Lung (tissue), 12 donors: ENCODE data around the gene DOP1B. TPM values are rescaled to one million over a fixed set of nuclear protein-coding genes. Genes with fewer than 3 reads are reported as not detected.
"Not testable (repeated sequence)": the region's sequence is repeated elsewhere in the genome, so short reads cannot be mapped to it uniquely, and the experiment has no call there.

Experiments used
- ATAC-seq: fragments of 200-7000 bp; cut with Tn5 transposase; one replicate; pipeline ENCODE4 v1.9.1; 2020; ENCODE audit warnings: moderate number of reproducible peaks; ENCODE audit not compliant: insufficient read depth, low FRiP score
- DNase-seq, 3 donors: peaks; one replicate each; pipeline ENCODE4 v3.0.0-alpha.2; 2013 to 2017
- H3K27ac ChIP-seq, 2 donors: one replicate each; pipeline ENCODE4 v1.5.1; 2013; ENCODE audit warnings: mild to moderate bottlenecking in 2 of 2, moderate library complexity in 2 of 2, control low read depth in 1 of 2, inconsistent platforms in 1 of 2, low read depth in 1 of 2, low read length in 1 of 2
- H3K27me3 ChIP-seq, 3 donors: one replicate each; pipeline ENCODE4 v1.5.1; 2013; ENCODE audit warnings: low read length in 2 of 3; ENCODE audit not compliant: control insufficient read depth in 3 of 3, insufficient read depth in 3 of 3
- H3K36me3 ChIP-seq, 4 donors: one replicate each; pipeline ENCODE4 v1.5.1; 2013; ENCODE audit warnings: low read length in 4 of 4, mild to moderate bottlenecking in 1 of 4, moderate library complexity in 1 of 4; ENCODE audit not compliant: control insufficient read depth in 4 of 4, insufficient read depth in 4 of 4
- H3K4me1 ChIP-seq, 5 donors: one replicate each; pipeline ENCODE4 v1.5.1; 2013; ENCODE audit warnings: low read length in 5 of 5, mild to moderate bottlenecking in 2 of 5, moderate library complexity in 1 of 5; ENCODE audit not compliant: control insufficient read depth in 5 of 5, insufficient read depth in 5 of 5
- H3K4me3 ChIP-seq: one replicate; pipeline ENCODE4 v1.5.1; 2013; ENCODE audit warnings: mild to moderate bottlenecking, control low read depth, moderate library complexity
- H3K9ac ChIP-seq, 2 donors: one replicate each; pipeline ENCODE4 v1.5.1; 2013; ENCODE audit warnings: low read length in 2 of 2, control low read depth in 1 of 2; ENCODE audit not compliant: insufficient read depth in 1 of 2
- H3K9me3 ChIP-seq, 4 donors: one replicate each; pipeline ENCODE4 v1.5.1; 2013; ENCODE audit warnings: low read length in 3 of 4, mild to moderate bottlenecking in 1 of 4, moderate library complexity in 1 of 4; ENCODE audit not compliant: control insufficient read depth in 4 of 4, insufficient read depth in 3 of 4
- WGBS, 2 donors: extraction: QIAGEN DNeasy Blood & Tissue Kit; methylation state at CpG; one replicate each; pipeline ENCODE4 v1.1.7; 2013; 5-methylcytosine and 5-hydroxymethylcytosine counted together
- polyA plus RNA-seq, 2 donors: library from polyadenylated mRNA; stranded (reverse); fragments of 200-250 nt; gene quantifications; one replicate each; pipeline ENCODE4 v1.2.1, GENCODE V29; 2013
- total RNA-seq, 2 donors: library from RNA; depleted of rRNA in 1 of 2; stranded (reverse); fragments of >200 nt in 1 of 2; gene quantifications; one replicate each; pipeline ENCODE4 v1.2.1, GENCODE V29; 2014 to 2021
- TF ChIP-seq, protein P1 (sequence below): IDR thresholded peaks from 2 replicates; pipeline ENCODE4 v1.5.1; 2012; ENCODE audit warnings: mild to moderate bottlenecking; ENCODE audit errors: control extremely low read depth, extremely low read depth
- donor health status: control.
- donor health status: control.
- donor health status: Bipolar disorder and iron deficiency.
- donor health status: healthy.
- donor health status: DM: yes; HTN: yes; CAD: no.

Gene DOP1B
- total and polyA plus RNA-seq, 4 donors = 5.2 to 23.7 (median 11.2) TPM

DNA sequence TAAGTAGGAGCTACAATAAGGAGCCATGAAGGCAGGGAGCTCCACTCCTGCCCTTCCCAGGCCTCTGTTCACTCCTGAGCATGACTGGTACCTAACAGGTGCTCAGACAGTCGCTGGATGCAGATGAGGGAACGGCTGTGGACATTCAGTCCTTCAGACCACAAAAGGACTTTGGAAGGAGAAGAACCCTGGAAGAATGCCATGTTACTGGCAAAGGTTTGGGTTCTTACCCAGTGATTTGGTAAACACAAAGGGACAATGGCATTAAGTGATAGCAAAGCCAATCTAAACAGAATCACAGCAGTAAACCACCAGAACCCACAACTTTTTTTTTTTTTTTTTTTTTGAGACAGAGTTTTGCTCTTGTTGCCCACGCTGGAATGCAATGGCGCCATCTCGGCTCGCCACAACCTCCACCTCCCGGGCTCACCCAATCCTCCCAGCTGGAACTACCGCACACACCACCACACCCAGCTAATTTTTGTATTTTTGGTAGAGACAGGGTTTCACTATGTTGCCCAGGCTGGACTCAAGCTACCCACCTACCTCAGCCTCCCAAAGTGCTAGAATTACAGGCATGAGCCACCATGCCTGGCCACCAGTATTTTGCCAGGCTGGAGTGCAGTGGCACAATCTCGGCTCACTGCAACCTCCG lies 29.2 kb upstream of the DOP1B start:
- Histone ChIP-seq H3K4me1 (peaks cover 0 to 5% (median 0%) of the 10 kb centered on the region in 5 donors), H3K4me3 (no peak overlapping the region), H3K27me3 (peaks cover 0 to 4% (median 2%) of the 10 kb centered on the region in 3 donors), H3K9me3 (no peaks in the 10 kb centered on the region), H3K36me3 (no peaks in the 10 kb centered on the region), H3K9ac (no peak overlapping the region), H3K27ac (no peak overlapping the region)
- TF ChIP-seq, protein P1, sequence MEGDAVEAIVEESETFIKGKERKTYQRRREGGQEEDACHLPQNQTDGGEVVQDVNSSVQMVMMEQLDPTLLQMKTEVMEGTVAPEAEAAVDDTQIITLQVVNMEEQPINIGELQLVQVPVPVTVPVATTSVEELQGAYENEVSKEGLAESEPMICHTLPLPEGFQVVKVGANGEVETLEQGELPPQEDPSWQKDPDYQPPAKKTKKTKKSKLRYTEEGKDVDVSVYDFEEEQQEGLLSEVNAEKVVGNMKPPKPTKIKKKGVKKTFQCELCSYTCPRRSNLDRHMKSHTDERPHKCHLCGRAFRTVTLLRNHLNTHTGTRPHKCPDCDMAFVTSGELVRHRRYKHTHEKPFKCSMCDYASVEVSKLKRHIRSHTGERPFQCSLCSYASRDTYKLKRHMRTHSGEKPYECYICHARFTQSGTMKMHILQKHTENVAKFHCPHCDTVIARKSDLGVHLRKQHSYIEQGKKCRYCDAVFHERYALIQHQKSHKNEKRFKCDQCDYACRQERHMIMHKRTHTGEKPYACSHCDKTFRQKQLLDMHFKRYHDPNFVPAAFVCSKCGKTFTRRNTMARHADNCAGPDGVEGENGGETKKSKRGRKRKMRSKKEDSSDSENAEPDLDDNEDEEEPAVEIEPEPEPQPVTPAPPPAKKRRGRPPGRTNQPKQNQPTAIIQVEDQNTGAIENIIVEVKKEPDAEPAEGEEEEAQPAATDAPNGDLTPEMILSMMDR = no peak
- no peak for ATAC-seq
- 82 to 89% methylated on average over 10 of the region's 10 CpGs for WGBS, 2 donors
- no peak for DNase-seq

DNA sequence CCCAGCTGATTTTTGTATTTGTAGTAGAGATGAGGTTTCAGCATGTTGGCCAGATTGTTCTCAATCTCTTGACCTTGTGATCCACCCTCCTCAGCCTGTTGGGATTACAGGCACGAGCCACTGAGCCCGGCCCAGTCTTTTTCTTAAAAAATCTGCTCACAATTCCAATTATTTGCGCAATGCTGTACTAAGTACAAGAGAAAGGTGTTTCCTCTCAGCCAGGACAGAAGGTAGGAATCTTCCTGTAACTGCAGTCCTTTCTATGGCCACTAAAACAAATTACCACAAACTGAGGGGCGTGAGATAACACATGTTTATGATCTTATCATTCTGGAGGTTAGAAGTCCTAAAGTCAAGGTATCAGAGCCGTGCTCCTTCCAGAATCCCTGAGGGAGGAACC lies 28.6 kb upstream of the DOP1B start:
- Histone ChIP-seq H3K4me1 (peaks cover 0 to 5% (median 0%) of the 10 kb centered on the region in 5 donors), H3K36me3 (no peaks in the 10 kb centered on the region), H3K9me3 (no peaks in the 10 kb centered on the region), H3K27me3 (peaks cover 0 to 4% (median 2%) of the 10 kb centered on the region in 3 donors), H3K27ac (no peak overlapping the region), H3K9ac (no peak overlapping the region), H3K4me3 (no peak overlapping the region)
- TF ChIP-seq, protein P1 = no peak
- 78 to 79% methylated on average over 5 of the region's 5 CpGs for WGBS, 2 donors
- no peak for ATAC-seq
- DNase-seq = no peak

DNA sequence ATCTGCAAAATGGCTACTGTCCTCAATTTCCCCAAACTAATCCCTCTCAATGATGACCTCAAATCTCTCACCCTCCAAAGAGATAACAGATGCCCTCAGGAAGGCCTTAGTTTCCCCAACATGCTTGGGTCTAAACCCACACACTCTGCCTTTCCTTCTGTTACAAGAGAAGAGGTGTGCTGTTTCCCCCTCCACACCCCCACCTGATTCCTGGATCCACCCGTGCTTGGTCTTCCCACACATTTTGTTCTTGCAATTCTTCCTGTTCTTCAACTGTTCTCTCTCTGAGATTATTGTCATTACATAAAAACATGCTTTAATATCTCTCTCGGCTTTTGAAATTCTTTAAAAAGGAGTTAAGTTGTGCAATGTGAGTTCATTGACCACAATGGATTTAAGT lies 27.4 kb upstream of the DOP1B start:
- TF ChIP-seq, protein P1 = no peak
- H3K27me3 ChIP-seq = peaks cover 0 to 7% (median 4%) of the 10 kb centered on the region in 3 donors
- ATAC-seq = no peak
- 23 to 49% methylated on average over 2 of the region's 2 CpGs for WGBS, 2 donors
- DNase-seq = no peak
- no peak overlapping the region for H3K9ac ChIP-seq
- H3K4me1 ChIP-seq = peaks cover 0 to 5% (median 0%) of the 10 kb centered on the region in 5 donors
- H3K4me3 ChIP-seq = no peak overlapping the region
- H3K9me3 ChIP-seq = no peaks in the 10 kb centered on the region
- H3K36me3 ChIP-seq = no peaks in the 10 kb centered on the region
- no peak overlapping the region for H3K27ac ChIP-seq

DNA sequence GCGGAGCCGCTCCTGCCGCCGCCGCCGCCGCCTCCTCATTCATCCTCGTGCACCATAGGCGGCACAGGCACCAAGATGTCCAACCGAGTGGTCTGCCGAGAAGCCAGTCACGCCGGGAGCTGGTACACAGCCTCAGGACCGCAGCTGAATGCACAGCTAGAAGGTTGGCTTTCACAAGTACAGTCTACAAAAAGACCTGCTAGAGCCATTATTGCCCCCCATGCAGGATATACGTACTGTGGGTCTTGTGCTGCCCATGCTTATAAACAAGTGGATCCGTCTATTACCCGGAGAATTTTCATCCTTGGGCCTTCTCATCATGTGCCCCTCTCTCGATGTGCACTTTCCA lies 26.2 kb upstream of the DOP1B start:
- H3K36me3 ChIP-seq, H3K4me1 ChIP-seq, H3K9ac ChIP-seq, DNase-seq, H3K9me3 ChIP-seq, ATAC-seq, H3K27ac ChIP-seq, H3K4me3 ChIP-seq: not testable (repeated sequence)
- 17 to 27% methylated on average over 9 to 10 of the region's 18 CpGs for WGBS, 2 donors
- H3K27me3 ChIP-seq = peaks cover 0 to 16% (median 5%) of the 10 kb centered on the region in 3 donors

DNA sequence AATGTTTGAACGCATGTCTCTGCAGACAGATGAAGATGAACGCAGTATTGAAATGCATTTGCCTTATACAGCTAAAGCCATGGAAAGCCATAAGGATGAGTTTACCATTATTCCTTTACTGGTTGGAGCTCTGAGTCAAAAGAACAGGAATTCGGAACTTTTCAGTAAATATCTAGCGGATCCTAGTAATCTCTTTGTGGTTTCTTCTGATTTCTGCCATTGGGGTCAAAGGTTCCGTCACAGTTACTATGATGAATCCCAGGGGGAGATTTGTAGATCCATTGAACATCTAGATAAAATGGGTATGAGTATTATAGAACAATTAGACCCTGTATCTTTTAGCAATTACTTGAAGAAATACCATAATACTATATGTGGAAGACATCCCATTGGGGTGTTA lies 25.8 kb upstream of the DOP1B start:
- H3K4me3 ChIP-seq, H3K4me1 ChIP-seq, DNase-seq, ATAC-seq, H3K36me3 ChIP-seq, H3K27ac ChIP-seq, H3K9ac ChIP-seq, H3K9me3 ChIP-seq: not testable (repeated sequence)
- H3K27me3 ChIP-seq = peaks cover 0 to 16% (median 5%) of the 10 kb centered on the region in 3 donors
- 91 to 92% methylated on average over 5 of the region's 5 CpGs for WGBS, 2 donors
